ENCODE measurements around the gene DYRK1A. TPM values are rescaled to one million over a fixed set of nuclear protein-coding genes. Genes with fewer than 3 reads are reported as not detected.

DYRK1A gene
- total RNA-seq, 1 experiment from 2014 or later, result 35.5 TPM

- Histone ChIP-seq H3K9me3 (ENCODE audit: insufficient read depth, low read depth) (no peaks in the 10 kb centered on the region), H2AFZ (no peak overlapping the region), H3K79me2 (ENCODE audit: low read depth) (no peaks in the 10 kb centered on the region), H3K4me3 (no peak overlapping the region), H3K36me3 (ENCODE audit: low read depth) (peaks cover 5% of the 10 kb centered on the region), H3F3A (ENCODE audit: insufficient read depth, low read depth) (no peaks in the 10 kb centered on the region), H4K20me1 (ENCODE audit: insufficient read depth) (no peaks in the 10 kb centered on the region), H3K4me2 (no peak overlapping the region), H3K4me1 (replicated peaks; ENCODE audit: insufficient read depth) (no peaks in the 10 kb centered on the region), H3K27ac (no peak overlapping the region), H3K27me3 (ENCODE audit: insufficient read depth, low read depth) (no peaks in the 10 kb centered on the region), H3K9me2 (ENCODE audit: insufficient read depth) (no peaks in the 10 kb centered on the region)
- intact Hi-C loops (cut with micrococcal nuclease; ENCODE audit: unreplicated experiment), result no loop called here
- no TSS peak for BruUV-seq (replicated peaks)
- no peak for DNase-seq
- ChIA-PET POLR2A (ENCODE audit: unreplicated experiment) (no interaction called here), CTCF (no interaction called here)
- TF ChIP-seq EZH2 (IDR thresholded peaks at IDR 0.05; ENCODE audit: low read depth) (no peak), CTCF (conservative IDR thresholded peaks at IDR 0.05) (no peak)
Observed at GRCh38 chr21:37507716-37508115, 141.1 kb downstream of the DYRK1A start.

DNA sequence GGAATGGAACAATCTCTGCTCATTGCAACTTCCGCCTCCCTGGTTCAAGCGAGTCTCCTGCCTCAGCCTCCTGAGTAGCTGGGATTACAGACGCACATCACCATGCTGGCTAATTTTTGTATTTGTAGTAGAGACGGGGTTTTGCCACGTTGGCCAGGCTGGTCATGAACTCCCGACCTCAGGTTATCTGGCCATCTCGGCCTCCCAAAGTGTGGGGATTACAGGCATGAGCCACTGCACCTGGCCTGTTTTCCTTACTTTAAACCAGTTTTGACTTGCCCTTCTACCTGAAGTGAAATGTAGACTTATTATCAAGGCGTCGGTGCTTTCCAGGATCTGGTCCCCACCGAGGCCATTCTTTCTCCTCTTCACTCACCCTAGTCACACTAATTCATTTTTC, 141.8 kb downstream of the DYRK1A start:
- Histone ChIP-seq H3K79me2 (ENCODE audit: low read depth) (no peaks in the 10 kb centered on the region), H3K4me2 (no peak overlapping the region), H3K4me1 (replicated peaks; ENCODE audit: insufficient read depth) (no peaks in the 10 kb centered on the region), H3K36me3 (ENCODE audit: low read depth) (peaks cover 3% of the 10 kb centered on the region; the same call in 1 of the 2 replicates), H3K9me2 (ENCODE audit: insufficient read depth) (no peaks in the 10 kb centered on the region), H3K9me3 (ENCODE audit: insufficient read depth, low read depth) (no peaks in the 10 kb centered on the region), H2AFZ (no peak overlapping the region), H3K4me3 (no peak overlapping the region), H3K27me3 (ENCODE audit: insufficient read depth, low read depth) (no peaks in the 10 kb centered on the region), H4K20me1 (ENCODE audit: insufficient read depth) (no peaks in the 10 kb centered on the region), H3F3A (ENCODE audit: insufficient read depth, low read depth) (no peaks in the 10 kb centered on the region), H3K27ac (no peak overlapping the region)
- TF ChIP-seq CTCF (conservative IDR thresholded peaks at IDR 0.05) (no peak), EZH2 (IDR thresholded peaks at IDR 0.05; ENCODE audit: low read depth) (no peak)
- no peak for DNase-seq
- ChIA-PET POLR2A (ENCODE audit: unreplicated experiment) (no interaction called here), CTCF (no interaction called here)
- no TSS peak for BruUV-seq (replicated peaks)
- intact Hi-C loops (cut with micrococcal nuclease; ENCODE audit: unreplicated experiment), result no loop called here

- POLR2A ChIA-PET (ENCODE audit: unreplicated experiment), result interaction anchor here (0.5 kb wide), 1 partner anchor 46 kb away, joined by 6 read pairs; no protein-coding TSS in a partner anchor
- Histone ChIP-seq H3K4me2 (no peak overlapping the region), H3K9me3 (ENCODE audit: insufficient read depth, low read depth) (no peaks in the 10 kb centered on the region), H3K9me2 (ENCODE audit: insufficient read depth) (no peaks in the 10 kb centered on the region), H3K79me2 (ENCODE audit: low read depth) (no peaks in the 10 kb centered on the region), H3F3A (ENCODE audit: insufficient read depth, low read depth) (no peaks in the 10 kb centered on the region), H3K36me3 (ENCODE audit: low read depth) (peaks cover 7% of the 10 kb centered on the region; the same call in 1 of the 2 replicates), H3K4me1 (replicated peaks; ENCODE audit: insufficient read depth) (no peaks in the 10 kb centered on the region), H3K4me3 (no peak overlapping the region), H3K27me3 (ENCODE audit: insufficient read depth, low read depth) (no peaks in the 10 kb centered on the region), H3K27ac (no peak overlapping the region), H2AFZ (no peak overlapping the region), H4K20me1 (ENCODE audit: insufficient read depth) (no peaks in the 10 kb centered on the region)
- DNase-seq, result no peak
- intact Hi-C loops (cut with micrococcal nuclease; ENCODE audit: unreplicated experiment), result no loop called here
- no TSS peak for BruUV-seq (replicated peaks)
- TF ChIP-seq CTCF (conservative IDR thresholded peaks at IDR 0.05) (no peak), EZH2 (IDR thresholded peaks at IDR 0.05; ENCODE audit: low read depth) (no peak)
- CTCF ChIA-PET, result no interaction called here
Observed at GRCh38 chr21:37509802-37510393, 143.3 kb downstream of the DYRK1A start.
